Hematopoietic multipotent progenitor cell (in vitro differentiated cells): ENCODE data around the gene LRTM1. TPM values are rescaled to one million over a fixed set of nuclear protein-coding genes. Genes with fewer than 3 reads are reported as not detected.

Source experiments
- DNase-seq, 3 donors: peaks; one replicate each; pipeline ENCODE4 v3.0.0-alpha.2; 2011 to 2015; ENCODE audit warnings: low read depth in 2 of 3, low spot score in 2 of 3
- total RNA-seq: library from RNA; depleted of rRNA; stranded (reverse); fragments of >200 nt; gene quantifications from one replicate; pipeline ENCODE4 v1.2.3, GENCODE V29; 2012

Gene LRTM1
- total RNA-seq, 1 donor: not detected

DNA sequence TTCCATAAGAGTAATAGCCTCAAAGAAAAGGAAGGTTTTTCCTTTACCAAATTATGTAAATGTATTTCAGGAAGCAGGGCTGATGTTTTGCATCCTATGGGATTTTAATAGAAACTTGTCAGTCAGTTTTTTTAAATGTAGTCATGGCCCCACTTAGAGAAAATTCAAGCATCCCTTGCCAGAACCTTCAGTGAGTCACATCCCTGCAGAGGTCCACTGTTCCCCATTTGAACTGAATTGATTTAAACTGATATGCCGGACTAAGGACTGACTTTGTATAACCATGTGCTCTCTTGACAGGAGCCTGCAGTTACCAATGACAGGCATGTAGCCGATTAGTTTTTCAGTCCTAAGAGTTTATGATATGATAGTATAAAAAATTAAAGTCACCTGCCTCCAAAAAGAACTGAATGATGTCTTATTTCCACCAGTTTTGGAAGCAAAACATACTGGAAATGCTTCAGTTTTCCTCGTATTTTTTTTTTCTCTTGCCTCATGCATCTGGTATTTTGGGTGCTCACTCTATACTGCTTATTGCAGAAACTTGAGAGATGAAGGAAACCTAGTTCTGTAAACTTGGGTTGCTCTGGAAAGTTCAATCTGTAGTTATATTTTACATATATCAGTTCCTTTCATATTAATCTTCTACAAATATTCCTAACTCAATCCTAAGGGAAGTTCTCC lies 30.7 kb downstream of the LRTM1 start:
- DNase-seq: no peak

GRCh38 chr3:54895613-54896012 lies 32.2 kb downstream of the LRTM1 start:
- no peak for DNase-seq

DNA sequence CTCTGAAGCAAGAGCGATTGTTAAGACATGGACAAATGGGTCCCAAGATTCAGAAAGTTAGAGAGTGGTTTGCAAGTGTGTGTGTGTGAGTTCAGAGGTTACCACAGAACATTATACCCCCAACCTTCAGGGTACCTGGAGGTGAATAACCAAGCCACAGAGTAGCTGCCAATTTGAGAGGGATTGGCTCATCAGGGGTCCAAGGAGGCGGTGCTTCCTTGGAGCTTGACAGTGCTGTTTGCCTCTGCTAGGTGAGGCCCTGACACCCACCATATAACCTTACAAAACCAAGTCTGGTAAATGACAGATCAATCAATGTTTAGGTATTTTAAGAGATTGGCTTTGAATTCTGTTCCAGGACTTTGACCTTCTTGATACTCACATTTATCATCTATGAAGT lies 35.7 kb downstream of the LRTM1 start:
- DNase-seq: no peak

GRCh38 chr3:54891540-54891897 lies 36.3 kb downstream of the LRTM1 start:
- DNase-seq: no peak

DNA sequence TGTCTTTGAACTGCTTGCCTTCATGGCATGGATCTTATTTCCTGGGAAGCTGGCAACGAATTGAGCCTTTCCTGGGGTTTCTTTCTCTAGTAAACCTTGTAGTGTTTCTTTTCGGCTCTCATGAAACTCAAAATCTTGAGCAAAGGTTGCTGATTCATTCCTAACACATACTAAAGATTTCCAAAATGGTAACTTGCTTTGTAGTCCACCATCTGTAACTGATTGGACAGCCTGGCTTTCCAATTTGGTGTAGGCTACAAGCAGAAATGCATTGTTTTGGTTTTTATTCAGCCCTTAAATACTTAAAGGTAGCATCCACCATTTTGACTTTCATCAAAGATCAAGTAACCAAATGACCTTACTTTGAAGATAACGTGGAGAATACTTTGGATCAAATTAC lies 38.1 kb downstream of the LRTM1 start:
- no peak for DNase-seq

- no peak for DNase-seq
These were observed 39.0 kb downstream of the LRTM1 start for GRCh38 chr3:54888873-54889272.

- no peak for DNase-seq
These were observed 39.7 kb downstream of the LRTM1 start for GRCh38 chr3:54888162-54888561.

- DNase-seq: no peak
These were observed 45.6 kb downstream of the LRTM1 start for GRCh38 chr3:54882129-54882833.

DNA sequence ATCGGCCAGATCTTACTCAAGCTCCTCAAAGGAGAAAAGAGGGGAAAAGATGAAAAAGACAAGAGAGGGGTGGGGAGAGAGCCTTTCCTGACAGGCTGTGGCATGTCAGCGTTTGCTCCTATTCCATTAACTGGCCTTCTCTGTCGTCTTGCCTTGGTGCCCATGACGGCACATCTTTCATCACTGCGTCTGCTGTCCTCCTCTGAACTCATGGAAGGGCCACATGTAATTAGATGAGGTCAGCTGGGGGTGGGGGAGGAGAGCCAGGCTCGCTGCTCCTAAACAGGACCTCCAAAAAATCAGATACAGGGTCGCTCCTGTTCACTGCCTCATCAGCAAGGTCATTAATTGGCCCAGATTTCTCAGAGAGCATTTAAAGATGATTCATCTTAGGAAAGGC lies 49.7 kb downstream of the LRTM1 start:
- DNase-seq: no peak

DNA sequence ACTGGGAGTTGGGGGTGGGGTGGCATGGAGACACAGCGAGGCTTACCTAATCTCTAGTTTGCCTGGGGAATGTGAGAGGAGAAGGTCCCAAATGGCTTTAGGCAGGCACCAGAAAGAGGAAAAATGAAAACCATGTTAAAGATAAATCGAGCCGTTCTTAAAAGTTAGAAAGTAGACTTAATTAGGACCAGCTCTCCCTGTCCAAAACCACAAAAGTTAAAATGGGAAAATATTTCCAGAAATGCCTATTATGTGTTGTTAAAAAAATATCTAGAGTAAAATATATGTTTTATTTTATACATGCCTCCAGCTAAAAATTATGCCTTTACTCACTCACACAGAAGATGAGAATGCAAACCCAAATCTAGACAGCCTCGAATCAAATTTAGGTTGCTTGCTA lies 50.1 kb downstream of the LRTM1 start:
- DNase-seq: no peak

DNA sequence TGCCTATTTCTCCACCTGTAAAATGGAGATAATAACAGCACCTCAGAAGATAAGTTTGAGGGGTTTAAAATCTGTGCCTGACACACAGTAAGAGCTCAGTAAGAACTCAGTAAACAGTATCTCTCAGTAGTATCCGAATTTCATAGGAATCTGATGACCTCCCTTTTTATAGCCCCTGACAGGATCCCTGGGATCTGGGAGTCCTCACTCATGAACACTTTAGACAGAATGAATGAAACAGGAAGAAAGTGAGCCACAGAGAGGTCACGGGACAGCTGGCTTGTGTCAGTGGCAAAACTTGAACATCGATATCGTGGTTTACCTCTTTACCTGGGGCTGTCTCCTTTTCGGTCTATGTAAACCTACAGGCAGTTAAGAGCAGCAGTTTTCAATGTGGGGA lies 51.2 kb downstream of the LRTM1 start:
- DNase-seq: no peak

- no peak for DNase-seq
These were observed 52.1 kb downstream of the LRTM1 start for GRCh38 chr3:54875596-54876268.

- no peak for DNase-seq
These were observed 52.9 kb downstream of the LRTM1 start for GRCh38 chr3:54874816-54875556.

GRCh38 chr3:54873059-54874010 lies 54.5 kb downstream of the LRTM1 start:
- no peak for DNase-seq

GRCh38 chr3:54871867-54872266 lies 56.0 kb downstream of the LRTM1 start:
- DNase-seq: no peak

DNA sequence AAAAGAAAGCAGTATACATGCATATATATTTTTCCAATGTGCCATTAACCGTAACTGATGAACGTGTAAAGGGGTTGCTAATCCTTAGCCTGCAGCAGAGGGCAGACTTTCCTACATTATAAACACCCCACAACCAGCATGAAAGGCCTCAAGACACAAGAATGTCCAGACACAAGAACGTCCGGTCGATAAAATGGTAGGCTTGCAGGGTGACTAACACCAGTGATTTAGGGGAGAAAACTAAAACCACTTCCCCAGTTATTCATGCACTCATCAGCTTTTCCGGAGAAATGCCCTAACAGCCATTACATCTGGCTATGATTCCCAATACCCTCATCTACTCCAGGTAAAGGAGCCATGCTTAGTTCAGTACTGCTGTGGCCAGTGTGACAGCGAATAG lies 57.4 kb downstream of the LRTM1 start:
- DNase-seq: peak in 1 of 3 donors; percentile 13
